Measurements from ENCODE around the gene SLC25A45. TPM values are rescaled to one million over a fixed set of nuclear protein-coding genes. Genes with fewer than 3 reads are reported as not detected.
A peak's percentile ranks its signal among the peaks of the same experiment; 100 is the strongest.

The SLC25A45 gene, protein sequence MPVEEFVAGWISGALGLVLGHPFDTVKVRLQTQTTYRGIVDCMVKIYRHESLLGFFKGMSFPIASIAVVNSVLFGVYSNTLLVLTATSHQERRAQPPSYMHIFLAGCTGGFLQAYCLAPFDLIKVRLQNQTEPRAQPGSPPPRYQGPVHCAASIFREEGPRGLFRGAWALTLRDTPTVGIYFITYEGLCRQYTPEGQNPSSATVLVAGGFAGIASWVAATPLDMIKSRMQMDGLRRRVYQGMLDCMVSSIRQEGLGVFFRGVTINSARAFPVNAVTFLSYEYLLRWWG
- 10 to 100 TPM in 1 of 4 donors, 1 to 10 TPM in 3; 4.6 to 11.3 (median 5.9) TPM for total RNA-seq

GRCh38 chr11:65382033-65382803 lies at the start of gene SLC25A45:
TSS of gene SLC25A45 (minus strand) at chr11:65382646. CDS start at chr11:65381951, 695 bp downstream.
- peaks cover 0 to 7% (median 2%) of the 10 kb centered on the region in 4 donors for H3K36me3 ChIP-seq
- peak; percentile 98 for DNase-seq (ENCODE audit: extremely low spot score)
- H3K9me3 ChIP-seq = no peaks in the 10 kb centered on the region
- H3K4me3 ChIP-seq = peak within 1 kb of the TSS; percentile 55 to 62 (median 56)
- intact Hi-C loops (cut with DNase I) = loop anchor here (5.0 kb wide), 2 partner anchors 35 to 130 kb away; no protein-coding TSS in a partner anchor
- H3K27me3 ChIP-seq = no peaks in the 10 kb centered on the region
- 0% methylated on average over 16 of the region's 27 CpGs for WGBS
- H3K4me1 ChIP-seq = peaks cover 56 to 62% (median 59%) of the 10 kb centered on the region in 4 donors
- TF ChIP-seq POLR2A (IDR thresholded peaks at IDR 0.05; ENCODE audit: low read depth) = no peak
- TF ChIP-seq CTCF (IDR thresholded peaks at IDR 0.05) = peak; percentile 88 to 98 (median 90)
- TF ChIP-seq EP300 (IDR thresholded peaks at IDR 0.05) = no peak
- TF ChIP-seq POLR2AphosphoS5 (IDR thresholded peaks at IDR 0.05) = peak; percentile 91 to 93
- H3K27ac ChIP-seq (replicated peaks in 1 of 4) = peak within 1 kb of the TSS; percentile 95 to 98 (median 96)

DNA sequence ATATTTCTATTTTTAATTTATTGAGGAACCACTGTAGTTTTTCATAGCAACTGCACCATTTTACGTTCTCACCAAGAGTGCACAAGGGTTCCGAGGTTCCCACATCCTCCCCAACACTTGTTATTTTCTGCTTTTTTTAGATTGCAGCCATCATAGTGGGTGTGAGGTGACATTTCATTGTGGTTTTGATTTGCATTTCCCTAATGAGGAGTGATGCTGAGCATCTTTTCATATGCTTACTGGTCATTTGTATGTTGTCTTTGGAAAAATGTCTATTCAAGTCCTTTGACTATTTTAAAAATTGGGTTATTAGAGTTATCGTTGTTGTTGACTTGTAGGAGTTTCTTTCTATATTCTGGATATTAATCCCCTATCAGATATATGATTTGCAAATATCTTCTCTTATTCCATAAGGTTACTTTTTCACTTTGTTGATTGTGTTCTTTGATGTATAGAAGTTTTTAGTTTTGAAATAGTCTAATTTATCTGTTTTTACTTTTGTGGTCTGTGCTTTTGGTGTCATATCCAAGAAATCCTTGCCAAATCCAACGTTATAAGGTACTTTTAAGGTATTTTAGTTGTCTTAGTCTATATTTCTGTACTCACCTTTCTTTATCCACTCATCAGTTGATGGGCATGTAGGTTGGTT lies 49.1 kb upstream of the SLC25A45 start:
- TF ChIP-seq EP300 (IDR thresholded peaks at IDR 0.05) (no peak), POLR2AphosphoS5 (IDR thresholded peaks at IDR 0.05) (peak in 1 of 2 donors; percentile 33), POLR2A (IDR thresholded peaks at IDR 0.05; ENCODE audit: low read depth) (peak; percentile 18), CTCF (IDR thresholded peaks at IDR 0.05) (no peak)
- intact Hi-C loops (cut with DNase I) = no loop called here
- 42% methylated on average over 4 of the region's 4 CpGs for WGBS
- peaks cover 32 to 85% (median 42%) of the 10 kb centered on the region in 4 donors for H3K36me3 ChIP-seq
- H3K4me3 ChIP-seq = peak overlapping the region; percentile 71 to 81 (median 74)
- DNase-seq (ENCODE audit: extremely low spot score) = no peak
- peaks cover 80 to 100% (median 100%) of the 10 kb centered on the region in 4 donors for H3K4me1 ChIP-seq
- H3K27ac ChIP-seq (replicated peaks in 1 of 4) = peak overlapping the region; percentile 97 to 99 (median 99)
- H3K9me3 ChIP-seq = no peaks in the 10 kb centered on the region
- no peaks in the 10 kb centered on the region for H3K27me3 ChIP-seq

DNA sequence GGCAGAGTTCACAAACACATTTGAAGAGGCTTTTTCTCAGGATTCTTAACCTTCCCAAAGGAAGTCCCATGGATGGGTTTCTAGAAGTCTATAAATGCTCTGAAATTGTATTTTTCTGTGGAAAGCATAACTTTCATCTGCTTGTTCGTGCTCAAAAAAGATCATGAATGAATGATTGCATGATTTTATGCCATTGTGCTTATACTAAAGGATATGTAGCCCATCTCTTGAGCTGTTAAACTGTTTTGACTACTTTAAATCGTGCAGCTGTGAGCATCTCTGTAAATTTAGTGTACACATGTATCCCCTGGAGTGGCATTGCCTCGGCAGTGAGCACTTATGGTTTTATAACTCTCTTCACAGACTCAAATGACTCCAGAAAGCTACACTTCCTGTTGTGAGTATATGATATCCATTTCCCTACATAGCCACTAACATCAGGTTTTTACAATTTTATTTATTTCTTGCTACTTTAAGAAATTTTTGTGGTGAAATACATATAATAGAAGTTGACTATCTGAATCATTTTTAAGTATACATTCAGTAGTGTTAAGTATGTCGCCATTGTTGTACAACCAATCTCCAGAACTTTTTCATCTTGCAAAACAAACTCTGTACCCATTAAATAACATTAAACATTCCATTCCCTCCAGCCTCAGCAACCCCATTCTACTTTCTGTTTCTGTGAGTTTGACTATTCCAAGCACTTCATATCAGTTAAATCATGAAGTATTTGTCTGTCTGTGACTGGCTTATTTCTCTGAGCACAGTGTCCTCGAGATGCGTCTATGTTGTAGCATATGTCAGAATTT lies 48.2 kb upstream of the SLC25A45 start:
- H3K27me3 ChIP-seq = no peaks in the 10 kb centered on the region
- peak overlapping the region; percentile 71 to 81 (median 74) for H3K4me3 ChIP-seq
- H3K27ac ChIP-seq (replicated peaks in 1 of 4) = peak overlapping the region; percentile 97 to 99 (median 99)
- H3K4me1 ChIP-seq = peaks cover 70 to 93% (median 91%) of the 10 kb centered on the region in 4 donors
- WGBS = 20% methylated on average over 6 of the region's 6 CpGs
- TF ChIP-seq EP300 (IDR thresholded peaks at IDR 0.05) = no peak
- peaks cover 28 to 85% (median 38%) of the 10 kb centered on the region in 4 donors for H3K36me3 ChIP-seq
- no peaks in the 10 kb centered on the region for H3K9me3 ChIP-seq
- no peak for DNase-seq (ENCODE audit: extremely low spot score)
- intact Hi-C loops (cut with DNase I) = no loop called here

GRCh38 chr11:65429724-65430405 lies 47.4 kb upstream of the SLC25A45 start:
- peak overlapping the region; percentile 97 to 99 (median 99) for H3K27ac ChIP-seq (replicated peaks in 1 of 4)
- no peak for DNase-seq (ENCODE audit: extremely low spot score)
- H3K27me3 ChIP-seq = no peaks in the 10 kb centered on the region
- no peaks in the 10 kb centered on the region for H3K9me3 ChIP-seq
- intact Hi-C loops (cut with DNase I) = no loop called here
- peak overlapping the region; percentile 71 to 81 (median 74) for H3K4me3 ChIP-seq
- H3K36me3 ChIP-seq = peaks cover 24 to 85% (median 35%) of the 10 kb centered on the region in 4 donors
- TF ChIP-seq POLR2AphosphoS5 (IDR thresholded peaks at IDR 0.05) (peak in 1 of 2 donors; percentile 65), POLR2A (IDR thresholded peaks at IDR 0.05; ENCODE audit: low read depth) (peak; percentile 40), EP300 (IDR thresholded peaks at IDR 0.05) (no peak)
- peaks cover 63 to 86% (median 84%) of the 10 kb centered on the region in 4 donors for H3K4me1 ChIP-seq
- 4% methylated on average over 9 of the region's 9 CpGs for WGBS
